H1 (cell line): ENCODE measurements around the gene EXOC6. TPM values are rescaled to one million over a fixed set of nuclear protein-coding genes. Genes with fewer than 3 reads are reported as not detected.

ENCODE experiments used
- CTCF ChIA-PET: fragments of 300-600 bp; sonication (Branson Sonifier 250); formaldehyde crosslinking; loops from one replicate; lab custom pipeline; 2021; ENCODE audit not compliant: partially characterized antibody; lab: Charles Lee
- POLR2A ChIA-PET: fragments of 300-600 bp; sonication (Branson Sonifier 250); formaldehyde crosslinking; loops from one replicate; lab custom pipeline; 2021; ENCODE audit warnings: inconsistent platforms; ENCODE audit not compliant: partially characterized antibody; lab: Charles Lee
- DNase-seq, 2 experiments: peaks; one replicate each; pipeline versions ENCODE4 v3.0.0 to v3.0.0-alpha.2; 2010 to 2022; ENCODE audit warnings: low spot score in 2 of 2, low read depth in 1 of 2, mixed read lengths in 1 of 2
- FAIRE-seq: peaks from 2 replicates; lab custom pipeline; 2011; peaks lifted over from hg19 to GRCh38; lab: Jason Lieb, UNC
- H2AFZ ChIP-seq: 2 replicates; pipeline ENCODE4 v1.8.1; 2012; ENCODE audit warnings: low read length, inconsistent platforms
- H2AK5ac ChIP-seq: 2 replicates; pipeline ENCODE4 v1.6.1; 2013; ENCODE audit warnings: low read depth, low read length
- H2BK120ac ChIP-seq: replicated peaks from 2 replicates; pipeline ENCODE3; 2013; ENCODE audit warnings: low read depth, low read length, inconsistent platforms
- H2BK12ac ChIP-seq: 2 replicates; pipeline ENCODE4 v1.6.1; 2013; ENCODE audit warnings: low read depth, low read length
- H2BK15ac ChIP-seq: 2 replicates; pipeline ENCODE4 v1.6.1; 2013; ENCODE audit warnings: low read length
- H2BK20ac ChIP-seq: 2 replicates; pipeline ENCODE4 v1.6.1; 2013; ENCODE audit warnings: low read length
- H2BK5ac ChIP-seq: 2 replicates; pipeline ENCODE4 v1.6.1; 2013; ENCODE audit warnings: low read depth, low read length
- H3K14ac ChIP-seq: 2 replicates; pipeline ENCODE4 v1.6.1; 2013; ENCODE audit warnings: inconsistent platforms; ENCODE audit not compliant: insufficient read length
- H3K18ac ChIP-seq: 2 replicates; pipeline ENCODE4 v1.6.1; 2013; ENCODE audit warnings: low read length; ENCODE audit errors: extremely low read depth
- H3K23ac ChIP-seq: 2 replicates; pipeline ENCODE4 v1.6.1; 2013; ENCODE audit warnings: inconsistent platforms; ENCODE audit not compliant: insufficient read length
- H3K23me2 ChIP-seq: 2 replicates; pipeline ENCODE4 v1.6.1; 2013; ENCODE audit warnings: low read depth, low read length
- H3K27ac ChIP-seq: 2 replicates; pipeline ENCODE4 v1.6.1; 2011; ENCODE audit warnings: low read depth, low read length, inconsistent platforms
- H3K27me3 ChIP-seq, 4 experiments: replicated peaks in 1 of 4; 1 replicate in 1 of 4; 2 replicates in 3 of 4; pipeline versions ENCODE4 v1.6.1 to v1.8.1; 2011 to 2013; ENCODE audit warnings: low read length in 3 of 4, mild to moderate bottlenecking in 3 of 4, inconsistent platforms in 2 of 4, mixed read lengths in 2 of 4, moderate library complexity in 1 of 4; ENCODE audit not compliant: control insufficient read depth in 3 of 4, insufficient read depth in 3 of 4; ENCODE audit errors: extremely low read depth in 1 of 4
- H3K36me3 ChIP-seq, 4 experiments: 2 replicates each; pipeline versions ENCODE4 v1.6.1 to v1.8.1; 2011 to 2013; ENCODE audit warnings: mild to moderate bottlenecking in 4 of 4, low read length in 3 of 4, moderate library complexity in 2 of 4, control low read depth in 1 of 4, inconsistent platforms in 1 of 4; ENCODE audit not compliant: insufficient read depth in 4 of 4, control insufficient read depth in 2 of 4
- H3K4ac ChIP-seq: replicated peaks from 2 replicates; pipeline ENCODE3; 2013; ENCODE audit warnings: low read length, low read depth, mixed read lengths, inconsistent platforms; ENCODE audit not compliant: insufficient read length
- H3K4me1 ChIP-seq, 4 experiments: replicated peaks in 1 of 4; 1 replicate in 1 of 4; 2 replicates in 3 of 4; pipeline versions ENCODE4 v1.6.1 to v1.8.1; 2011 to 2013; ENCODE audit warnings: low read length in 3 of 4, inconsistent platforms in 2 of 4, mixed read lengths in 1 of 4; ENCODE audit not compliant: insufficient read depth in 4 of 4, control insufficient read depth in 3 of 4
- H3K4me2 ChIP-seq, 2 experiments: 2 replicates each; pipeline versions ENCODE4 v1.6.1 to v1.8.1; 2011 to 2013; ENCODE audit warnings: low read depth in 2 of 2, low read length in 2 of 2, control low read depth in 1 of 2, inconsistent platforms in 1 of 2, mild to moderate bottlenecking in 1 of 2; ENCODE audit not compliant: insufficient read depth in 1 of 2
- H3K4me3 ChIP-seq, 4 experiments: fragments of 200-600, 300-600 bp in 1 of 4; sonication (generic), shearing (Covaris generic), sonication (Bioruptor Twin) in 1 of 4; 2 replicates each; pipeline versions ENCODE4 v1.5.1 to v1.8.1; 2011 to 2016; ENCODE audit warnings: low read length in 4 of 4, low read depth in 3 of 4, control low read depth in 2 of 4, inconsistent platforms in 2 of 4, mild to moderate bottlenecking in 2 of 4, mixed read lengths in 1 of 4, moderate library complexity in 1 of 4; ENCODE audit not compliant: insufficient read depth in 2 of 4; ENCODE audit errors: extremely low read depth in 1 of 4
- H3K56ac ChIP-seq: replicated peaks from 2 replicates; pipeline ENCODE3; 2013; ENCODE audit warnings: low read depth, mild to moderate bottlenecking, mixed read lengths, low read length, inconsistent platforms; ENCODE audit not compliant: insufficient read length
- H3K79me1 ChIP-seq: 2 replicates; pipeline ENCODE4 v1.6.1; 2013; ENCODE audit warnings: low read depth, low read length, control low read depth
- H3K79me2 ChIP-seq, 2 experiments: 2 replicates each; pipeline versions ENCODE4 v1.6.1 to v1.8.1; 2012 to 2013; ENCODE audit warnings: low read length in 2 of 2, mild to moderate bottlenecking in 2 of 2, inconsistent platforms in 1 of 2; ENCODE audit not compliant: insufficient read depth in 2 of 2, control insufficient read depth in 1 of 2
- H3K9ac ChIP-seq, 4 experiments: replicated peaks in 1 of 4; 1 replicate in 1 of 4; 2 replicates in 3 of 4; pipeline versions ENCODE4 v1.6.1 to v1.8.1; 2011 to 2013; ENCODE audit warnings: low read depth in 3 of 4, low read length in 3 of 4, control low read depth in 2 of 4, mild to moderate bottlenecking in 2 of 4, moderate library complexity in 2 of 4, inconsistent platforms in 1 of 4; ENCODE audit errors: extremely low read depth in 1 of 4
- H3K9me3 ChIP-seq, 2 experiments: 2 replicates each; pipeline versions ENCODE4 v1.6.1 to v1.8.1; 2012 to 2013; ENCODE audit warnings: mild to moderate bottlenecking in 2 of 2, moderate library complexity in 2 of 2, control low read depth in 1 of 2, inconsistent platforms in 1 of 2, low read depth in 1 of 2, low read length in 1 of 2, mixed read lengths in 1 of 2; ENCODE audit not compliant: insufficient read depth in 2 of 2
- H4K20me1 ChIP-seq, 2 experiments: replicated peaks in 1 of 2; 2 replicates each; pipeline versions ENCODE3 to v1.8.1; 2011 to 2013; ENCODE audit warnings: inconsistent platforms in 2 of 2, low read length in 2 of 2, mild to moderate bottlenecking in 1 of 2; ENCODE audit not compliant: insufficient read depth in 2 of 2, control insufficient read depth in 1 of 2
- H4K5ac ChIP-seq: 2 replicates; pipeline ENCODE4 v1.6.1; 2013; ENCODE audit warnings: low read length, low read depth, mixed read lengths, inconsistent platforms; ENCODE audit not compliant: insufficient read length
- H4K8ac ChIP-seq: 2 replicates; pipeline ENCODE4 v1.8.0; 2013; ENCODE audit warnings: mild to moderate bottlenecking, moderate library complexity, low read length, inconsistent platforms; ENCODE audit not compliant: insufficient read depth; ENCODE audit errors: extremely low read depth
- H4K91ac ChIP-seq: replicated peaks from 2 replicates; pipeline ENCODE3; 2013; ENCODE audit warnings: low read length, mixed read lengths, inconsistent platforms; ENCODE audit not compliant: insufficient read length
- CEBPB ChIP-seq: IDR thresholded peaks from 2 replicates; pipeline ENCODE4 v1.6.1; 2012; ENCODE audit warnings: low read depth, low read length
- CREB1 ChIP-seq: IDR thresholded peaks from 2 replicates; pipeline ENCODE4 v1.6.1; 2012; ENCODE audit warnings: inconsistent platforms
- EZH2 ChIP-seq: fragments of 200-600 bp; sonication (generic); IDR thresholded peaks from 2 replicates; pipeline ENCODE4 v1.7.1; 2012; ENCODE audit warnings: low read depth, mild to moderate bottlenecking, moderate library complexity, low read length, inconsistent platforms; ENCODE audit not compliant: severe bottlenecking
- FOSL1 ChIP-seq: IDR thresholded peaks from 2 replicates; pipeline ENCODE4 v1.6.1; 2011; ENCODE audit warnings: mild to moderate bottlenecking, low read depth, low read length, moderate library complexity; ENCODE audit not compliant: insufficient read depth
- KDM1A ChIP-seq: fragments of 200-600, 300-600 bp; sonication (generic); IDR thresholded peaks from 2 replicates; pipeline ENCODE4 v1.7.1; 2016; ENCODE audit warnings: mild to moderate bottlenecking, low read length, borderline replicate concordance
- NRF1 ChIP-seq: IDR thresholded peaks from 2 replicates; pipeline ENCODE4 v1.6.1; 2011; ENCODE audit warnings: mild to moderate bottlenecking, low read depth, low read length, improper control_type of control experiment
- PHF8 ChIP-seq: fragments of 200-600 bp; sonication (generic); conservative IDR thresholded peaks from 2 replicates; pipeline ENCODE4 v1.7.1; 2012; ENCODE audit warnings: low read depth, mild to moderate bottlenecking, inconsistent platforms, low read length, moderate library complexity
- POU5F1 ChIP-seq: IDR thresholded peaks from 2 replicates; pipeline ENCODE4 v1.6.1; 2011; ENCODE audit warnings: low read depth, mild to moderate bottlenecking, low read length, moderate library complexity
- RAD21 ChIP-seq, 2 experiments: IDR thresholded peaks in 1 of 2; conservative IDR thresholded peaks in 1 of 2; 2 replicates each; pipeline ENCODE4 v1.6.1; 2011; ENCODE audit warnings: low read depth in 2 of 2, low read length in 2 of 2, improper control_type of control experiment in 1 of 2, inconsistent platforms in 1 of 2, mild to moderate bottlenecking in 1 of 2, moderate library complexity in 1 of 2
- RBBP5 ChIP-seq: IDR thresholded peaks from 2 replicates; pipeline ENCODE4 v1.7.1; 2012; ENCODE audit warnings: low read depth, mild to moderate bottlenecking, inconsistent platforms, low read length, moderate library complexity, borderline replicate concordance
- SIX5 ChIP-seq: IDR thresholded peaks from 2 replicates; pipeline ENCODE4 v1.6.1; 2011; ENCODE audit warnings: mild to moderate bottlenecking, low read depth, low read length
- TAF1 ChIP-seq: IDR thresholded peaks from 2 replicates; pipeline ENCODE4 v1.6.1; 2011; ENCODE audit warnings: mild to moderate bottlenecking, low read depth, low read length
- TAF7 ChIP-seq: optimal IDR thresholded peaks from 2 replicates; pipeline ENCODE3; 2011; ENCODE audit warnings: low read depth, mild to moderate bottlenecking, inconsistent platforms, low read length, moderate library complexity, borderline replicate concordance
- TCF12 ChIP-seq: IDR thresholded peaks from 2 replicates; pipeline ENCODE4 v1.6.1; 2011; ENCODE audit warnings: low read depth, mild to moderate bottlenecking, low read length
- ZNF274 ChIP-seq: IDR thresholded peaks from 2 replicates; pipeline ENCODE4 v1.7.0; 2012; ENCODE audit warnings: low read length, borderline replicate concordance; ENCODE audit errors: extremely low read depth
- WGBS, 2 experiments: shearing (Covaris generic) in 1 of 2; methylation state at CpG; one replicate each; pipeline versions ENCODE4 v1.1.6 to v1.1.7; 2013 to 2015; ENCODE audit warnings: low lambda C conversion rate in 2 of 2, mixed read lengths in 2 of 2, inconsistent platforms in 1 of 2, low coverage in 1 of 2, missing lambda C conversion rate in 1 of 2; ENCODE audit not compliant: insufficient replicate concordance in 2 of 2, insufficient coverage in 1 of 2, insufficient read length in 1 of 2; ENCODE audit errors: extremely low coverage in 1 of 2, missing lambda C conversion rate in 1 of 2; 5-methylcytosine and 5-hydroxymethylcytosine counted together
- polyA plus RNA-seq, 7 experiments: library from polyadenylated mRNA; depleted of rRNA in 3 of 7; stranded (reverse) in 5 of 7; unstranded in 2 of 7; fragments of >200 nt in 5 of 7; fragments of 200-250 nt in 2 of 7; gene quantifications; 1 replicate in 5 of 7; 2 replicates in 1 of 7; 4 replicates in 1 of 7; pipeline versions ENCODE4 v1.2.1 to v1.2.3, GENCODE V29; 2011 to 2013; ENCODE audit warnings: missing spikeins in 2 of 7, mixed read lengths in 2 of 7
- total RNA-seq: library from RNA; stranded (reverse); fragmentation: NEBNext Ultra II Directional; extraction: Animal tissue kit (Norgen Biotek cat#: 25700); gene quantifications from 2 replicates; pipeline ENCODE4 v1.2.1, GENCODE V29; 2021

The EXOC6 gene
- total and polyA plus RNA-seq, 2 of the 8 experiments (the other 6 are each of a cell fraction or from before 2014, with no cell fraction given), result 1.7 to 4.5 TPM

- H3K56ac ChIP-seq, result no peak overlapping the region
- no peak overlapping the region for H2BK120ac ChIP-seq
- H3K4me3 ChIP-seq, result no peak overlapping the region
- H2AFZ ChIP-seq, result no peak overlapping the region
- H3K9ac ChIP-seq, result no peak overlapping the region
- H3K4me1 ChIP-seq, result peaks cover 0 to 3% (median 0%) of the 10 kb centered on the region in 4 experiments; a peak in 2 of 7 replicates
- no peaks in the 10 kb centered on the region for H3K79me2 ChIP-seq
- no peaks in the 10 kb centered on the region; the same call in 1 of the 2 replicates for H3K23me2 ChIP-seq
- H3K36me3 ChIP-seq, result no peaks in the 10 kb centered on the region
- TF ChIP-seq FOSL1, result no peak
- TF ChIP-seq RBBP5, result no peak
- no peak for TF ChIP-seq EZH2
- TF ChIP-seq TAF1, result no peak
- no peak for TF ChIP-seq SIX5
- no peak for TF ChIP-seq KDM1A
- no peak for TF ChIP-seq TCF12
- TF ChIP-seq ZNF274, result no peak
- no peak for TF ChIP-seq TAF7
- no peak for TF ChIP-seq CEBPB
- TF ChIP-seq CREB1, result no peak
- no peak for TF ChIP-seq PHF8
- no peak for TF ChIP-seq NRF1
- TF ChIP-seq RAD21 (IDR thresholded peaks at IDR 0.05 in 1 of 2, conservative IDR thresholded peaks at IDR 0.05 in 1 of 2; ENCODE audit: low read depth in 2 of 2, low read length in 2 of 2), result no peak
- TF ChIP-seq POU5F1, result no peak
- FAIRE-seq (no peak), DNase-seq (no peak)
- no peak overlapping the region for H2BK20ac ChIP-seq
- no peak overlapping the region for H2AK5ac ChIP-seq
- H2BK5ac ChIP-seq, result no peak overlapping the region
- H3K27me3 ChIP-seq, result no peaks in the 10 kb centered on the region
- H4K20me1 ChIP-seq, result no peaks in the 10 kb centered on the region
- no peak overlapping the region for H3K23ac ChIP-seq
- no peaks in the 10 kb centered on the region for H3K79me1 ChIP-seq
- H2BK12ac ChIP-seq, result no peak overlapping the region
- CTCF ChIA-PET, result interaction anchor here (0.6 to 2.8 kb wide), 17 partner anchors 9 to 306 kb away, joined by 3 to 16 read pairs (median 6); no protein-coding TSS in a partner anchor
- no peak overlapping the region for H4K8ac ChIP-seq
- WGBS, 2 experiments, result 91% methylated on average over 1 of the region's 1 CpG; no CpG with 5 or more reads in 1 of the 2 experiments
- no peak overlapping the region for H4K91ac ChIP-seq
- H3K18ac ChIP-seq, result no peak overlapping the region
- no peak overlapping the region for H3K14ac ChIP-seq
- no peak overlapping the region for H3K4me2 ChIP-seq
- H3K4ac ChIP-seq, result no peak overlapping the region
- no peak overlapping the region for H2BK15ac ChIP-seq
- no peak overlapping the region for H4K5ac ChIP-seq
- no peak overlapping the region for H3K27ac ChIP-seq
- no peaks in the 10 kb centered on the region for H3K9me3 ChIP-seq
- POLR2A ChIA-PET, result no interaction called here
Measured at GRCh38 chr10:93039110-93039509, 190.8 kb downstream of the EXOC6 start.
